ENCODE results near the gene WNK4. TPM values are rescaled to one million over a fixed set of nuclear protein-coding genes. Genes with fewer than 3 reads are reported as not detected.

Gene WNK4
- total and polyA plus RNA-seq, 2 donors: 0.23 to 0.26 TPM

GRCh38 chr17:42795465-42795864 lies 15.1 kb downstream of the WNK4 start:
- Histone ChIP-seq H3K36me3 (ENCODE audit: insufficient read depth) (no peaks in the 10 kb centered on the region), H3K4me1 (ENCODE audit: insufficient read depth) (no peaks in the 10 kb centered on the region), H3K27ac (ENCODE audit: low read depth) (no peak overlapping the region), H3K4me3 (ENCODE audit: low read depth, low read length) (no peak overlapping the region)
- 82% methylated on average over 10 of the region's 10 CpGs for WGBS
- DNase-seq (ENCODE audit: extremely low spot score): no peak

- Histone ChIP-seq H3K27ac (ENCODE audit: low read depth) (no peak overlapping the region), H3K4me1 (ENCODE audit: insufficient read depth) (no peaks in the 10 kb centered on the region), H3K4me3 (ENCODE audit: low read depth, low read length) (no peak overlapping the region), H3K36me3 (ENCODE audit: insufficient read depth) (no peaks in the 10 kb centered on the region)
- no peak for DNase-seq (ENCODE audit: extremely low spot score)
- WGBS: 94% methylated on average over 18 of the region's 18 CpGs
Measured at GRCh38 chr17:42796066-42796758, 15.8 kb downstream of the WNK4 start.

- no peaks in the 10 kb centered on the region for H3K4me1 ChIP-seq (ENCODE audit: insufficient read depth)
- H3K4me3 ChIP-seq (ENCODE audit: low read depth, low read length): peak overlapping the region; percentile 83
- H3K27ac ChIP-seq (ENCODE audit: low read depth): no peak overlapping the region
- WGBS: 78% methylated on average over 10 of the region's 10 CpGs
- DNase-seq (ENCODE audit: extremely low spot score): no peak
- H3K36me3 ChIP-seq (ENCODE audit: insufficient read depth): no peaks in the 10 kb centered on the region
Measured at GRCh38 chr17:42797067-42798007, 16.9 kb downstream of the WNK4 start.

GRCh38 chr17:42798011-42798382 lies 17.6 kb downstream of the WNK4 start:
- 18% methylated on average over 10 of the region's 10 CpGs for WGBS
- Histone ChIP-seq H3K27ac (ENCODE audit: low read depth) (no peak overlapping the region), H3K36me3 (ENCODE audit: insufficient read depth) (no peaks in the 10 kb centered on the region), H3K4me3 (ENCODE audit: low read depth, low read length) (peak overlapping the region; percentile 83), H3K4me1 (ENCODE audit: insufficient read depth) (no peaks in the 10 kb centered on the region)
- no peak for DNase-seq (ENCODE audit: extremely low spot score)

- H3K27ac ChIP-seq (ENCODE audit: low read depth): peak within 1 kb of the TSS; percentile 11
- 25% methylated on average over 66 of the region's 66 CpGs for WGBS
- peak within 1 kb of the TSS; percentile 83 for H3K4me3 ChIP-seq (ENCODE audit: low read depth, low read length)
- DNase-seq (ENCODE audit: extremely low spot score): peak; percentile 52
- no peaks in the 10 kb centered on the region for H3K4me1 ChIP-seq (ENCODE audit: insufficient read depth)
- H3K36me3 ChIP-seq (ENCODE audit: insufficient read depth): no peaks in the 10 kb centered on the region
Measured at GRCh38 chr17:42798383-42799380, 18.3 kb downstream of the WNK4 start, which contains the start of the genes CNTD1 and COA3. Gene CNTD1 (plus strand): TSS chr17:42798861. CDS start chr17:42799068, 207 bp downstream. Gene COA3 (minus strand): TSS chr17:42798704. CDS start chr17:42798681, 23 bp downstream.

- H3K27ac ChIP-seq (ENCODE audit: low read depth): no peak overlapping the region
- no peaks in the 10 kb centered on the region for H3K4me1 ChIP-seq (ENCODE audit: insufficient read depth)
- no peak overlapping the region for H3K4me3 ChIP-seq (ENCODE audit: low read depth, low read length)
- WGBS: 39% methylated on average over 2 of the region's 2 CpGs
- no peaks in the 10 kb centered on the region for H3K36me3 ChIP-seq (ENCODE audit: insufficient read depth)
- DNase-seq (ENCODE audit: extremely low spot score): no peak
Measured at GRCh38 chr17:42803074-42803883, 22.9 kb downstream of the WNK4 start.

- Histone ChIP-seq H3K27ac (ENCODE audit: low read depth) (no peak overlapping the region), H3K36me3 (ENCODE audit: insufficient read depth) (no peaks in the 10 kb centered on the region), H3K4me3 (ENCODE audit: low read depth, low read length) (no peak overlapping the region), H3K4me1 (ENCODE audit: insufficient read depth) (no peaks in the 10 kb centered on the region)
- DNase-seq (ENCODE audit: extremely low spot score): no peak
- 94% methylated on average over 1 of the region's 1 CpG for WGBS
Measured at GRCh38 chr17:42804918-42805367, 24.5 kb downstream of the WNK4 start.

- Histone ChIP-seq H3K4me3 (ENCODE audit: low read depth, low read length) (no peak overlapping the region), H3K36me3 (ENCODE audit: insufficient read depth) (no peaks in the 10 kb centered on the region), H3K4me1 (ENCODE audit: insufficient read depth) (no peaks in the 10 kb centered on the region), H3K27ac (ENCODE audit: low read depth) (no peak overlapping the region)
- no peak for DNase-seq (ENCODE audit: extremely low spot score)
- WGBS: 85% methylated on average over 1 of the region's 1 CpG
Measured at GRCh38 chr17:42806249-42806648, 25.8 kb downstream of the WNK4 start.

GRCh38 chr17:42809250-42809649 lies 28.8 kb downstream of the WNK4 start:
- 22% methylated on average over 3 of the region's 3 CpGs for WGBS
- H3K4me3 ChIP-seq (ENCODE audit: low read depth, low read length): no peak overlapping the region
- peaks cover 1% of the 10 kb centered on the region for H3K36me3 ChIP-seq (ENCODE audit: insufficient read depth)
- H3K27ac ChIP-seq (ENCODE audit: low read depth): peak overlapping the region; percentile 23
- no peak for DNase-seq (ENCODE audit: extremely low spot score)
- H3K4me1 ChIP-seq (ENCODE audit: insufficient read depth): no peaks in the 10 kb centered on the region

- Histone ChIP-seq H3K4me3 (ENCODE audit: low read depth, low read length) (no peak overlapping the region), H3K27ac (ENCODE audit: low read depth) (no peak overlapping the region), H3K36me3 (ENCODE audit: insufficient read depth) (peaks cover 6% of the 10 kb centered on the region), H3K4me1 (ENCODE audit: insufficient read depth) (no peaks in the 10 kb centered on the region)
- WGBS: 74% methylated on average over 8 of the region's 8 CpGs
- DNase-seq (ENCODE audit: extremely low spot score): no peak
Measured at GRCh38 chr17:42814633-42815399, 34.4 kb downstream of the WNK4 start.

GRCh38 chr17:42817866-42818265 lies 37.5 kb downstream of the WNK4 start:
- Histone ChIP-seq H3K4me3 (ENCODE audit: low read depth, low read length) (no peak overlapping the region), H3K27ac (ENCODE audit: low read depth) (no peak overlapping the region), H3K4me1 (ENCODE audit: insufficient read depth) (no peaks in the 10 kb centered on the region), H3K36me3 (ENCODE audit: insufficient read depth) (peaks cover 6% of the 10 kb centered on the region)
- WGBS: 83% methylated on average over 1 of the region's 1 CpG
- no peak for DNase-seq (ENCODE audit: extremely low spot score)

- Histone ChIP-seq H3K27ac (ENCODE audit: low read depth) (no peak overlapping the region), H3K36me3 (ENCODE audit: insufficient read depth) (peaks cover 6% of the 10 kb centered on the region), H3K4me1 (ENCODE audit: insufficient read depth) (peaks cover 2% of the 10 kb centered on the region), H3K4me3 (ENCODE audit: low read depth, low read length) (no peak overlapping the region)
- no peak for DNase-seq (ENCODE audit: extremely low spot score)
- 76% methylated on average over 5 of the region's 5 CpGs for WGBS
Measured at GRCh38 chr17:42818379-42818778, 38.0 kb downstream of the WNK4 start.
